ENCODE data around the gene NSD1. TPM values are rescaled to one million over a fixed set of nuclear protein-coding genes. Genes with fewer than 3 reads are reported as not detected.

NSD1 gene, protein sequence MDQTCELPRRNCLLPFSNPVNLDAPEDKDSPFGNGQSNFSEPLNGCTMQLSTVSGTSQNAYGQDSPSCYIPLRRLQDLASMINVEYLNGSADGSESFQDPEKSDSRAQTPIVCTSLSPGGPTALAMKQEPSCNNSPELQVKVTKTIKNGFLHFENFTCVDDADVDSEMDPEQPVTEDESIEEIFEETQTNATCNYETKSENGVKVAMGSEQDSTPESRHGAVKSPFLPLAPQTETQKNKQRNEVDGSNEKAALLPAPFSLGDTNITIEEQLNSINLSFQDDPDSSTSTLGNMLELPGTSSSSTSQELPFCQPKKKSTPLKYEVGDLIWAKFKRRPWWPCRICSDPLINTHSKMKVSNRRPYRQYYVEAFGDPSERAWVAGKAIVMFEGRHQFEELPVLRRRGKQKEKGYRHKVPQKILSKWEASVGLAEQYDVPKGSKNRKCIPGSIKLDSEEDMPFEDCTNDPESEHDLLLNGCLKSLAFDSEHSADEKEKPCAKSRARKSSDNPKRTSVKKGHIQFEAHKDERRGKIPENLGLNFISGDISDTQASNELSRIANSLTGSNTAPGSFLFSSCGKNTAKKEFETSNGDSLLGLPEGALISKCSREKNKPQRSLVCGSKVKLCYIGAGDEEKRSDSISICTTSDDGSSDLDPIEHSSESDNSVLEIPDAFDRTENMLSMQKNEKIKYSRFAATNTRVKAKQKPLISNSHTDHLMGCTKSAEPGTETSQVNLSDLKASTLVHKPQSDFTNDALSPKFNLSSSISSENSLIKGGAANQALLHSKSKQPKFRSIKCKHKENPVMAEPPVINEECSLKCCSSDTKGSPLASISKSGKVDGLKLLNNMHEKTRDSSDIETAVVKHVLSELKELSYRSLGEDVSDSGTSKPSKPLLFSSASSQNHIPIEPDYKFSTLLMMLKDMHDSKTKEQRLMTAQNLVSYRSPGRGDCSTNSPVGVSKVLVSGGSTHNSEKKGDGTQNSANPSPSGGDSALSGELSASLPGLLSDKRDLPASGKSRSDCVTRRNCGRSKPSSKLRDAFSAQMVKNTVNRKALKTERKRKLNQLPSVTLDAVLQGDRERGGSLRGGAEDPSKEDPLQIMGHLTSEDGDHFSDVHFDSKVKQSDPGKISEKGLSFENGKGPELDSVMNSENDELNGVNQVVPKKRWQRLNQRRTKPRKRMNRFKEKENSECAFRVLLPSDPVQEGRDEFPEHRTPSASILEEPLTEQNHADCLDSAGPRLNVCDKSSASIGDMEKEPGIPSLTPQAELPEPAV (N-terminal part only)
- total RNA-seq, result 126 TPM

DNA sequence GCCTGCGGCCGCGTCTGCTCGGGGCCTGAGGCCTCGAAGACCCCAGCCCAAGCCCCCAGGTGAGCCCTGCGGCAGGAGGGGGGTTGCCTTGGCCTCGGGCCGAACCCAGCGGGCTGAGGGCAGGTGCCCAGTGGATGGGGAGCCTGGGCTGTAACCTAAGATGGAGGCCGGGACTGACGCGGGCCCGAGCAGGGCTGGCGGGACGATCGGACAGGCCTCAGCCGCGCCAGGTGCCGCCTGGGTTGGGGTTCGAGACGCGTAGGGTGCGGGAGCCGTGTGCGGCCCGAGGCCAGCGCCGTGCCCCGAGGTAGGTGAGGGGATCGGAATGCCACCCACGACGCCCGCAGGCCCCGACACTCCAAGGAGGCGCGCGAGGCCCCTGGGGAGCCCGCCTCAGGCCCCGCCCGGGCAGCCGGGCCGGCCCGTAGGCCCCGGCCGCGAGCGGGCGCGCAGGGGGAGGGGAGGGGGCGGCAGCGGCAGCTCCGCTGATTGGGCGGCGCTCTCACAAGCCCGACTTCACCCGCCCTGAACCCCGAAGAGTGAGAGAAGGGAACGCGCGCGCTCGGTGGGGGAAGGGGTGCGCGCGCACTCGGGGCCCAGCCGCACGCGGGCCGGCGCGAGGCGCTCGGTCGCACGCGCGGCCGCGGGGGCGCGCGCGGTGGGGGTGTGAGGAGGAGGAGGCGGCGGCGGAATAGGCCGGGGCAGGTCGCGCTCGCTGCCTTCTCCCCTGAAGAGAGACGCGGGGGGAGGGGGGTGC lies at the start of gene NSD1:
Gene NSD1, plus strand, starts transcription at position 678 of the 757 bp plus-strand sequence. CDS start 1,331 bp downstream, outside the sequence.

DNA sequence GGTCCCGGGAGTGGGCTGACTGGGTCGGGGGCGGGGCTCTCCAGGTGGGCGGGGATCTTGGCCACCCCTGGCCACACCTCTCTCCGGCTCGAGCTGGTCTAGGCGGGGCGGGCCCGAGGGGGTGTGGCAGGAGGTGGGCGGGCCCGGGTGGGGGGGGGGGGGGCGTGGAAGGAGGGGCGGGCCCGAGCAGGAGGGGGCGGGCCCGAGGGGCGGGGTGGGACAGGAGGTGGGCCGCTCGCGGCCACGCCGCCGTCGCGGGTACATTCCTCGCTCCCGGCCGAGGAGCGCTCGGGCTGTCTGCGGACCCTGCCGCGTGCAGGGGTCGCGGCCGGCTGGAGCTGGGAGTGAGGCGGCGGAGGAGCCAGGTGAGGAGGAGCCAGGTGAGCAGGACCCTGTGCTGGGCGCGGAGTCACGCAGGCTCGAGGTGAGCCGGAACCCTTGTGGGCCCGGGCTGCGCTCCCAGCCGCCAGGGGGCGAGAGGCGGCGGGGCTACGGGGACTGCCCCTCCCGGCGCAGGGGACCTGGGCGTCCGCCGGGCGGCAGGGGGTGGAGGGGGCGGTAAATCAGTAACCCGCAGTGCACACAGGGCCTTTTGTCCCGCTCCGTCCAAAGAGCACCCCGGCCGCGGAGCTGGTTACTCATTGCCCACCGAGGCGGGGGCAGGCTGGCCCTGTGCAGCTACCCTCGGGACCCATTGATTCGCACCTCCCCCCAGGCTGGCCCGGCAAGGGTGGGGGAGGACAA lies 46.7 kb upstream of the NSD1 start, which contains the start of gene FGFR4:
Gene FGFR4, plus strand, starts transcription at position 262 of the 744 bp plus-strand sequence. CDS start 2,688 bp downstream, outside the sequence.

DNA sequence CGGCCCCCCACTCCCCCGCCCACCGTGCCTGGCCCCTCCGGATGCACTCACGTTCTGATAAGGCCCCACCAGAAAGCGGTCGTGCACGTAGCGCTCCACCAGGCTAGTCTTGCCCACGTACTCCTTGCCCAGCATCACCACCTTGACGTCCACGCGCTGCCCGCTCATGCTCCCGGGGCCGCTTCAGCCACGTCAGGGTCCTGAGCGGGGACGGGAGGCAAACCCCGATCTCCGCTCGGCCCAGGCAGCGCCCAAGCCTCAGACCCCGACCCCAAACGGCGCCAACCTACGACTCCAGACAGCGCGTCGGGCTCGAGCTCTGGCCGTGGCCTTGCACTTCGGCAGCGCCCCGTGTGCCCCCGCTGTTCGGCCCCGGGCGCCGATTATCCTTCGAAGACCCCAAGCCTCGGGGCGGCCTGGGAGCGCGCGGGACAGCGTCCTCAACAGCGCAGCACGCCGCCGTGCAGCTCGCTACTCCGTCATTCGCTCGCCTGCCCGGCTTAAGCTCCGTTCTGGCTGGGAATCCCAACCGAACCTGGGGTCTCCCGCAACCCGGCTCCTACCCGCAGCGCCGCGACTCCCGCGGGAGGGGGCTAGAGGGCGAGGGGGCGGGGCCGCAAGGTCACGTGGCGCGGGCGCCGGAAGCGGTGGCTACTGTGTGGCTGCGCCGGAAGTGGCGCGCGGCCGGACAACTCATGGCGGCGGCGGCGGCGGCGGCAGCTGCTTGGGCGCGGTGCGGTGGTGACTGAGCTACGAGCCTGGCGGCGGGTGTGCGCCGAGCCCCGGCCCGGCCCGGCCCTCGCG lies 169.8 kb downstream of the NSD1 start, which contains the start of the genes PRELID1 and RAB24:
Gene PRELID1, plus strand, starts transcription at position 679 of the 804 bp plus-strand sequence. CDS start 187 bp downstream, outside the sequence.
Gene RAB24, minus strand, starts transcription at position 599 of the 804 bp plus-strand sequence. Its CDS starts 431 bp downstream, at position 168.

DNA sequence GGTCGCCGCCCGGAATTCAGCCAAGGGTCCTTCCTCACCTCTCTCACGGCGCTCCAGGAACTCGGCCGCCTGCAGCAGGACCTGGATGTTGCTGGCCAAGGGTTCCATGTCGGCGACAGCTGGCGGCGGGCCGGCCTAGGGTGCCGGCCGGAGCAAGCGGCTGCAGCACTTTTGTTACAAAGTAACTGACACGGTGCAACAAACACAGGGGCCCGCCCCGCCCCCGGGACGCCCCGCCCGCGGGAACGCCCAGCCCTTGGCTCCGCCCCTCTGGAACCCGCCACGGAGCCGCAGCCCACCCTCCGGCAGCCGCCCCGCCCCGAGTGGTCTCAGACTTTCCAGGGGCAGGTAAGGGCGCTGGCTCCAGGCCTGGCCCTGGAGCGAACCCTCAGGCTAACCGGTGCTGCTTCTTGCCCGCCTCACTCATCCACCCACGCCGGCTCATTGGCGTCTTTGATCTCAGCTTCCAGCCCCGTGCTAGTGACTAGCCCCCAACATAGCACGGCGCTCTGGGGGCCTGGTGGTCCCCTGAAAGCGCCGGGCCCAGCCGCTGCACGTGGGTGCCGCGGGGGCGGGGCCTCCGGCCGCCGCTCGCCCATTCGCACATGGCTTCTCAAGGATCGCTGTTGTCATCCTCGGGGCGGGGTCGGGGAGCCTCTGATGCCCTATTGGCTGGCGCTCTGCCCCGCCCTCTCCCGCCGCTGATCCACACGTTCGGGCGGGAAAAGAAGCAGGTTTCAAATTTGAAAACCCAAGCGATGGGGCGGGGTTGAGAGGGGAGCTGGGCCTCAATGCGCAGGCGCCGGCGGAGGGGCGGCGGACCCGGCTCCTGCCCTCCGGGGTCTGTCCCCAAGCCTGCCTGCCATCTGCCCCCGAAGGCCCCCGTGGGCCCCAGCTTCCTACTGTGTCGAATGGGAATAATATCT lies 178.4 kb downstream of the NSD1 start, which contains the start of gene MXD3:
Gene MXD3, minus strand, starts transcription at position 176 of the 926 bp plus-strand sequence. Its CDS starts 68 bp downstream, at position 108.

Other genes starting within 250 kb of the NSD1 start
- gene HK3, start 234.4 kb upstream of the NSD1 start, total RNA-seq, result 0.31 TPM
- gene UIMC1, start 127.0 kb upstream of the NSD1 start, total RNA-seq, result 77.3 TPM
- gene ZNF346, start 111.1 kb upstream of the NSD1 start, total RNA-seq, result 60.4 TPM
- gene FGFR4, start 46.9 kb upstream of the NSD1 start, total RNA-seq, result 4.1 TPM
- 13.8 TPM for gene RAB24, start 169.9 kb downstream of the NSD1 start, total RNA-seq
- gene PRELID1, start 170.0 kb downstream of the NSD1 start, total RNA-seq, result 29.7 TPM
- gene MXD3, start 178.1 kb downstream of the NSD1 start, total RNA-seq, result 10.3 TPM
- 93.0 TPM for gene LMAN2, start 217.9 kb downstream of the NSD1 start, total RNA-seq
- 5.0 TPM for gene RGS14, start 224.2 kb downstream of the NSD1 start, total RNA-seq

Measured in parietal lobe (tissue), 1 donor.